Mesendoderm (in vitro differentiated cells): Measurements from ENCODE around the gene HMGN2. TPM values are rescaled to one million over a fixed set of nuclear protein-coding genes. Genes with fewer than 3 reads are reported as not detected.

ENCODE experiments used
- DNase-seq: peaks from one replicate; pipeline ENCODE4 v3.0.0; 2013
- H2AK5ac ChIP-seq: 2 replicates; pipeline ENCODE4 v1.6.1; 2013; ENCODE audit warnings: low read length, inconsistent platforms
- H2BK120ac ChIP-seq: 2 replicates; pipeline ENCODE4 v1.6.1; 2013; ENCODE audit warnings: low read depth, mild to moderate bottlenecking, low read length, moderate library complexity, mixed read lengths
- H2BK15ac ChIP-seq: replicated peaks from 2 replicates; pipeline ENCODE4 v1.6.1; 2013; ENCODE audit warnings: low read depth, mild to moderate bottlenecking, moderate library complexity
- H2BK5ac ChIP-seq: 2 replicates; pipeline ENCODE4 v1.6.1; 2013; ENCODE audit warnings: low read length, inconsistent platforms
- H3K18ac ChIP-seq: 2 replicates; pipeline ENCODE4 v1.6.1; 2013; ENCODE audit warnings: mild to moderate bottlenecking, low read length, mixed read lengths
- H3K23ac ChIP-seq: one replicate; pipeline ENCODE4 v1.6.1; 2013; ENCODE audit warnings: low read length
- H3K27ac ChIP-seq: 2 replicates; pipeline ENCODE4 v1.5.1; 2013; ENCODE audit warnings: low read depth, mild to moderate bottlenecking, inconsistent platforms, low read length, moderate library complexity
- H3K27me3 ChIP-seq: 2 replicates; pipeline ENCODE4 v1.6.1; 2013; ENCODE audit warnings: low read length, control low read depth, mild to moderate bottlenecking, inconsistent platforms; ENCODE audit not compliant: insufficient read depth, poor library complexity
- H3K36me3 ChIP-seq: 2 replicates; pipeline ENCODE4 v1.6.1; 2013; ENCODE audit warnings: low read length, inconsistent platforms; ENCODE audit not compliant: control insufficient read depth, insufficient read depth
- H3K4ac ChIP-seq: one replicate; pipeline ENCODE4 v1.6.1; 2013; ENCODE audit warnings: low read depth, mild to moderate bottlenecking, low read length, moderate library complexity
- H3K4me1 ChIP-seq: 2 replicates; pipeline ENCODE4 v1.6.1; 2013; ENCODE audit warnings: low read depth, low read length, inconsistent platforms; ENCODE audit not compliant: control insufficient read depth
- H3K4me2 ChIP-seq: 2 replicates; pipeline ENCODE4 v1.6.1; 2013; ENCODE audit warnings: low read length
- H3K4me3 ChIP-seq: 2 replicates; pipeline ENCODE4 v1.5.1; 2013; ENCODE audit warnings: mild to moderate bottlenecking, low read length
- H3K56ac ChIP-seq: one replicate; pipeline ENCODE4 v1.6.1; 2013; ENCODE audit warnings: low read length
- H3K79me1 ChIP-seq: 2 replicates; pipeline ENCODE4 v1.6.1; 2013; ENCODE audit warnings: low read length, inconsistent platforms
- H3K79me2 ChIP-seq: 2 replicates; pipeline ENCODE4 v1.6.1; 2013; ENCODE audit warnings: mild to moderate bottlenecking, low read length; ENCODE audit not compliant: control insufficient read depth, insufficient read depth
- H3K9ac ChIP-seq: 2 replicates; pipeline ENCODE4 v1.6.1; 2013; ENCODE audit warnings: low read length, inconsistent platforms
- H4K5ac ChIP-seq: one replicate; pipeline ENCODE4 v1.6.1; 2013; ENCODE audit warnings: low read length
- H4K8ac ChIP-seq: one replicate; pipeline ENCODE4 v1.6.1; 2013; ENCODE audit warnings: low read depth, mild to moderate bottlenecking, control low read depth, low read length, moderate library complexity
- WGBS: extraction: QIAGEN DNeasy Blood & Tissue Kit; methylation state at CpG from one replicate; pipeline ENCODE4 v1.1.7; 2013; ENCODE audit warnings: low lambda C conversion rate, missing lambda C conversion rate; ENCODE audit not compliant: insufficient coverage; ENCODE audit errors: extremely low coverage; 5-methylcytosine and 5-hydroxymethylcytosine counted together
- polyA plus RNA-seq, 2 experiments: library from polyadenylated mRNA; stranded (reverse); fragments of 200-250 nt; gene quantifications; one replicate each; pipeline ENCODE4 v1.2.3, GENCODE V29; 2013

HMGN2 gene
- polyA plus RNA-seq (2013, experiment 1 of 2) = 909 TPM
- 895 TPM for polyA plus RNA-seq (2013, experiment 2 of 2)

- H3K27ac ChIP-seq = peak within 1 kb of the TSS; percentile 100
- H3K23ac ChIP-seq = peak within 1 kb of the TSS; percentile 100
- H3K18ac ChIP-seq = peak within 1 kb of the TSS; percentile 100
- DNase-seq = peak; percentile 96
- peaks cover 8% of the 10 kb centered on the region for H3K4me1 ChIP-seq
- no peak within 1 kb of the TSS for H4K5ac ChIP-seq
- H3K79me2 ChIP-seq = peaks cover 17% of the 10 kb centered on the region
- no CpG with 5 or more reads among the region's 69 CpGs for WGBS
- no peak within 1 kb of the TSS for H2AK5ac ChIP-seq
- no peak within 1 kb of the TSS for H2BK15ac ChIP-seq
- peak within 1 kb of the TSS; percentile 100 for H3K4ac ChIP-seq
- H3K27me3 ChIP-seq = no peaks in the 10 kb centered on the region
- peak within 1 kb of the TSS; percentile 94 for H3K4me2 ChIP-seq
- H3K9ac ChIP-seq = peak within 1 kb of the TSS; percentile 98
- peak within 1 kb of the TSS; percentile 100 for H2BK120ac ChIP-seq
- peak within 1 kb of the TSS; percentile 100 for H3K56ac ChIP-seq
- peak within 1 kb of the TSS; percentile 100 for H4K8ac ChIP-seq
- peak within 1 kb of the TSS; percentile 94 for H3K4me3 ChIP-seq
- peak within 1 kb of the TSS; percentile 88 for H2BK5ac ChIP-seq
- H3K79me1 ChIP-seq = peaks cover 11% of the 10 kb centered on the region
- H3K36me3 ChIP-seq = peaks cover 20% of the 10 kb centered on the region
Observed at GRCh38 chr1:26472320-26472900, at the start of gene HMGN2. Gene HMGN2 (plus strand): TSS chr1:26472440. CDS start chr1:26472613, 173 bp downstream.

- Histone ChIP-seq H3K36me3 (peaks cover 18% of the 10 kb centered on the region), H2AK5ac (no peak overlapping the region), H3K4me1 (no peaks in the 10 kb centered on the region), H2BK15ac (no peak overlapping the region), H3K9ac (no peak overlapping the region), H3K56ac (no peak overlapping the region), H3K4me3 (no peak overlapping the region), H4K8ac (no peak overlapping the region), H2BK120ac (no peak overlapping the region), H3K79me1 (peaks cover 10% of the 10 kb centered on the region), H3K4me2 (no peak overlapping the region), H3K27me3 (no peaks in the 10 kb centered on the region), H4K5ac (no peak overlapping the region), H3K18ac (no peak overlapping the region), H3K27ac (no peak overlapping the region), H3K79me2 (peaks cover 8% of the 10 kb centered on the region), H2BK5ac (no peak overlapping the region), H3K23ac (no peak overlapping the region), H3K4ac (no peak overlapping the region)
- DNase-seq = peak; percentile 55
- no CpG with 5 or more reads among the region's 2 CpGs for WGBS
Observed at GRCh38 chr1:26429721-26430120, 42.5 kb upstream of the HMGN2 start.

- H3K4me1 ChIP-seq = no peaks in the 10 kb centered on the region
- no CpG with 5 or more reads among the region's 45 CpGs for WGBS
- no peak within 1 kb of the TSS for H3K18ac ChIP-seq
- H3K36me3 ChIP-seq = peaks cover 7% of the 10 kb centered on the region
- no peak within 1 kb of the TSS for H2AK5ac ChIP-seq
- H2BK5ac ChIP-seq = no peak within 1 kb of the TSS
- no peak within 1 kb of the TSS for H2BK15ac ChIP-seq
- no peak within 1 kb of the TSS for H4K8ac ChIP-seq
- peak within 1 kb of the TSS; percentile 46 for H3K4ac ChIP-seq
- peak within 1 kb of the TSS; percentile 68 for H3K4me2 ChIP-seq
- H3K23ac ChIP-seq = no peak within 1 kb of the TSS
- peaks cover 4% of the 10 kb centered on the region for H3K79me1 ChIP-seq
- H2BK120ac ChIP-seq = no peak within 1 kb of the TSS
- peak within 1 kb of the TSS; percentile 78 for H3K56ac ChIP-seq
- peak within 1 kb of the TSS; percentile 73 for H3K27ac ChIP-seq
- peak within 1 kb of the TSS; percentile 59 for H3K4me3 ChIP-seq
- no peaks in the 10 kb centered on the region for H3K27me3 ChIP-seq
- H4K5ac ChIP-seq = no peak within 1 kb of the TSS
- peak within 1 kb of the TSS; percentile 73 for H3K9ac ChIP-seq
- peak; percentile 99 for DNase-seq
- peaks cover 3% of the 10 kb centered on the region for H3K79me2 ChIP-seq
Observed at GRCh38 chr1:26431979-26432695, 40.1 kb upstream of the HMGN2 start, which contains the start of gene DHDDS. Gene DHDDS (plus strand): TSS chr1:26432321. CDS start chr1:26432946, 625 bp downstream.

- Histone ChIP-seq H3K4ac (no peak overlapping the region), H3K4me3 (peak overlapping the region; percentile 59), H3K4me1 (no peaks in the 10 kb centered on the region), H3K4me2 (peak overlapping the region; percentile 32), H2BK5ac (no peak overlapping the region), H3K27ac (no peak overlapping the region), H4K5ac (no peak overlapping the region), H2BK15ac (no peak overlapping the region), H3K36me3 (peaks cover under 1% of the 10 kb centered on the region), H4K8ac (no peak overlapping the region), H3K56ac (peak overlapping the region; percentile 78), H3K79me1 (peaks cover 2% of the 10 kb centered on the region), H3K9ac (peak overlapping the region; percentile 73), H3K23ac (no peak overlapping the region), H2AK5ac (no peak overlapping the region), H3K27me3 (no peaks in the 10 kb centered on the region), H2BK120ac (no peak overlapping the region), H3K79me2 (peaks cover 3% of the 10 kb centered on the region), H3K18ac (no peak overlapping the region)
- no peak for DNase-seq
- WGBS = no CpG with 5 or more reads among the region's 3 CpGs
Observed at GRCh38 chr1:26432793-26433192, 39.4 kb upstream of the HMGN2 start.

- H4K8ac ChIP-seq = no peak overlapping the region
- H2BK120ac ChIP-seq = no peak overlapping the region
- H2BK5ac ChIP-seq = no peak overlapping the region
- no peak overlapping the region for H3K4me2 ChIP-seq
- H3K4ac ChIP-seq = no peak overlapping the region
- H3K4me3 ChIP-seq = no peak overlapping the region
- DNase-seq = no peak
- H3K56ac ChIP-seq = no peak overlapping the region
- H3K79me2 ChIP-seq = peaks cover 3% of the 10 kb centered on the region
- H3K9ac ChIP-seq = no peak overlapping the region
- H3K79me1 ChIP-seq = peaks cover 2% of the 10 kb centered on the region
- H3K18ac ChIP-seq = no peak overlapping the region
- no peaks in the 10 kb centered on the region for H3K36me3 ChIP-seq
- no peak overlapping the region for H2AK5ac ChIP-seq
- H4K5ac ChIP-seq = no peak overlapping the region
- no peak overlapping the region for H3K27ac ChIP-seq
- no peaks in the 10 kb centered on the region for H3K4me1 ChIP-seq
- H3K27me3 ChIP-seq = no peaks in the 10 kb centered on the region
- no peak overlapping the region for H3K23ac ChIP-seq
- no peak overlapping the region for H2BK15ac ChIP-seq
Observed at GRCh38 chr1:26434161-26434752, 38.0 kb upstream of the HMGN2 start.
